HTR-8/SVneo (cell line): ENCODE measurements around the gene TPI1.
"Not testable (repeated sequence)": the region's sequence is repeated elsewhere in the genome, so short reads cannot be mapped to it uniquely, and the experiment has no call there.

Source experiments
- DNase-seq: peaks from one replicate; pipeline ENCODE4 v3.0.0; 2011; ENCODE audit warnings: low spot score, mixed read lengths; ENCODE audit not compliant: insufficient read length
- FAIRE-seq: peaks from 2 replicates; lab custom pipeline; 2011; peaks lifted over from hg19 to GRCh38; lab: Jason Lieb, UNC

Gene TPI1

DNA sequence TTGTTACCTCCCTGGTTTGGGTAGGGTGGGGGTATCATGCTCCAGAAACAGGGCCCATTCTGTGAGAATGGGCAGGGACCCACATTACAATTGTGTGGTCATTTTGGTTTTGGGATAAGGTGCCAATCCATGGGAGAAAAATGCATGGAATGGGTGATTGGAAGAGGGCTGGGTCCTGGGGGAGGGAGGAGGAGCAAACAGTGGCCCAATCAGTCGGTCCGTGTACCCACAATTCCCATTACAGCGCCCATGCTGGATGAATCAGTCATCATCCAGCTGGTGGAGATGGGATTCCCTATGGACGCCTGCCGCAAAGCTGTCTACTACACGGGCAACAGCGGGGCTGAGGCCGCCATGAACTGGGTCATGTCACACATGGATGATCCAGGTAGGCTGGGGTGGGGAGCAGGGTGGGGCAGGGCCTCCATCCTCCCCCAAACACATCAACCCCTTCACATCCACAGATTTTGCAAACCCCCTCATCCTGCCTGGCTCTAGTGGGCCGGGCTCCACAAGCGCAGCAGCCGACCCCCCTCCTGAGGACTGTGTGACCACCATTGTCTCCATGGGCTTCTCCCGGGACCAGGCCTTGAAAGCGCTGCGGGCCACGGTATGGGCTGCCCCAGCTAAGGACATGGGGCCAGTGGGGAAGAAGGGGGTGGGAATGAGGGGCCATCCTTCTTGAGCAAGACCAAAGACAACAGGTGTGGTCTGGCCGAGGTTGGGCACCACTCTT, 3.6 kb upstream of the TPI1 start:
- no peak for FAIRE-seq
- no peak for DNase-seq

DNA sequence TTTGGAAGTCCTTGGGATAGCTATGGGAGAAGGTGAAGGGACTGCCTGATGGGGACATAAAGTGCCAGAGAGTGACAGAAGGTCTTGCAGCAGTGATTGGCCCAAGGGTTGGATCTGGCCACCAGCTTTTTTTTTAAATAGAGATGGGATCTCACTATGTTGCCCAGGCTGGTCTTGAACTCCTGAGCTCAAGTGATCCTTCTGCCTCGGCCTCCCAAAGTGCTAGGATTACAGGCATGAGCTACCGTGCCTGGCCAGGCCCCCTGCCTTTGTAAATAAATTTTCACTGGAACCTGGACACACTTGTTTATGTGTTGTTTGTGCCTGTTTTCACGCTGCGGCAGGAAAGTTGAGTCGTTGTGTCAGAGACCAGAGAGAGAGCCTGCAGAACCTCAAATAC, 2.0 kb upstream of the TPI1 start:
- not testable (repeated sequence) for DNase-seq, FAIRE-seq

DNA sequence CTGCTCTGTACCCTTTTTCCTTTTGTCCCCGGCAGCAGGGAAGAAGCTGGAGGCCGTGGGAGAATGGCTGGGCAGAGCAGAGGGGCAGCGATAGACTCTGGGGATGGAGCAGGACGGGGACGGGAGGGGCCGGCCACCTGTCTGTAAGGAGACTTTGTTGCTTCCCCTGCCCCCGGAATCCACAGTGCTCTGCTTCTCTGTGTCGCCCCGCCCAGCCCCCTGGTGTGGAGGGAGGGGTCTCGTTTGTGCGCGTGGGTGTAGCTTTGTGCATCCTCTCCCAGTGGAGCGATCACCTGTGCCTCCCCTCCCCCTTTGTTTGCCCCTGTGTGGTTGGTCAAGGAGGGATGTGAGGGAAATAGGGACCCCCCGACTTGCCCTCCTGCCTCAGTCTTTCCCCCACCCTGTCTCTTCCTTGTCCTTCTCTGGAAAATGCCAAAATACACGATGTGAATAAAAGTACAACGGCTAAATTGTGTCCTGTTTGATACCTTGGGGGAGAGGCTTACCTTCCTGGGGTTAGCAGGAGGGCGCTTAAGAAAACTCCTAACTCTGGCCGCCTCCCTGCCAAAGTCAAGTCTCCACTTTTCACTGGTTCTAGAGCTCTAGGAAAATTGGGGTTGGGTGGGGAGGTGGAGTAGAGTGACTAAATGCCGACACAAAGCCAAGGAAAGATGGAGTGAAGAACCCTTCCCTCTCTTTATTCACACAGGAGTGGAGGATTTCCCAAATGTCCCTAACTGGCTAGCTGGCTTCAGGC, 990 bp upstream of the TPI1 start:
- DNase-seq (no peak), FAIRE-seq (peak; percentile 49)

DNA sequence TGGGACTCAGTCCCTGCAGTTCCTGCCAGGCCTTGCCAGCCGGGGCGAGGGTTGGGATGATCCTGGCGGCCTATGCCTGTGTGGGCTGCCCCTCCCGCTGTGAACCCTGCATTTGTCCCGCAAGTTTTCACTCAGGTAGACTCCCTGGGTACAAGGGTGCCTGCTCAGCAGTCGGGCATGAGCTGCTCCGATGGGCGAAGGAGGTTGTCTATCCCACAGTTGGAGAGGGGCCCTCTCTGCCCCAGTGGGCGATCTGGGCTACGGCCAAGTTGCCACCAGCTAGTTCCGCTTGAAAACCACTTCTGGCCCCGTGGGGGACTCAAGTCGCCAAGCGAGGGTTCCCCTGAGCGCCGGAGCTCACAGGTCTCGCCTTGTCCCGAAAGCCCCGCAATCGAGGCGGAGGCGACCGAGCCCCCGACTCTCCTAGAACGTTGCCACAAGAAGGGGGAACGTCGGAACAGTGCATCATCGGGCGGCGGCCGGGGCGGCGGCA, 365 bp upstream of the TPI1 start:
- DNase-seq: no peak
- FAIRE-seq: no peak

DNA sequence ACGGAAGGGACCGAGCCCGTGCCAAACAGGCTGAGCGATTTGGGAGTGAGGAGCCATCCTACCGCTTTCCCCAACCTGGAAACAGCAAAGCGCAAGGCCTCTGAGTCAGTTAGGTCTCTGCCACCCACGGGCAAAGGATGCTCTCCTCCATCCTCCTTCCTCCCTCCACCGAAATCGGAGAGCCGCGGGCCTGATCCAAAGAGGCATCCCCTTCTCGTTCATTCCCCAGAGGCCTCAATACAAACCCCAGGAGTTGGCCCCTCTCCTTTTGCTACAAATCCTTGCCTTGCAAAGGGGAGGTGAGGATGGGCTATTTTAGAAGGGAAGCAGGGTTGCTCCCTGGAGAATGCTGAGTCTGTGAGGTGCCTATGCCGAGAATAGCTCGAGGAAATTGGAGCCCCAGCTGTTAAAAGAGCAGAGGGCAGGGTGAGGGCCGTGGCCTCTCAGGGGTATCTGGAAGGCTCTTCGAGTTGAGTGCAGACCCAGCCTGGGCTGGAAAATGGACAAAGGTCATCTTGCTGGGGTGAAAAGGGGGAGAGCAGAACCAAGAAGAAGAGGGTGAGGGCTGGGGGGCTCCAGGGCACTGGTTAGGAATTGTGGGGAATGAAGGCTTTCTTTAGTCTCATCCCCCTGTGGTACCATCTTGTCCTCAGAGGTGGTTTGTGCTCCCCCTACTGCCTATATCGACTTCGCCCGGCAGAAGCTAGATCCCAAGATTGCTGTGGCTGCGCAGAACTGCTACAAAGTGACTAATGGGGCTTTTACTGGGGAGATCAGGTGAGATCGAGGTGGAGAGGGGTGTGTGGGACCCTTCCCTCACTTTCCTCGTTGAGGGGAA, 1.1 kb downstream of the TPI1 start:
- FAIRE-seq (peak; percentile 87), DNase-seq (no peak)

DNA sequence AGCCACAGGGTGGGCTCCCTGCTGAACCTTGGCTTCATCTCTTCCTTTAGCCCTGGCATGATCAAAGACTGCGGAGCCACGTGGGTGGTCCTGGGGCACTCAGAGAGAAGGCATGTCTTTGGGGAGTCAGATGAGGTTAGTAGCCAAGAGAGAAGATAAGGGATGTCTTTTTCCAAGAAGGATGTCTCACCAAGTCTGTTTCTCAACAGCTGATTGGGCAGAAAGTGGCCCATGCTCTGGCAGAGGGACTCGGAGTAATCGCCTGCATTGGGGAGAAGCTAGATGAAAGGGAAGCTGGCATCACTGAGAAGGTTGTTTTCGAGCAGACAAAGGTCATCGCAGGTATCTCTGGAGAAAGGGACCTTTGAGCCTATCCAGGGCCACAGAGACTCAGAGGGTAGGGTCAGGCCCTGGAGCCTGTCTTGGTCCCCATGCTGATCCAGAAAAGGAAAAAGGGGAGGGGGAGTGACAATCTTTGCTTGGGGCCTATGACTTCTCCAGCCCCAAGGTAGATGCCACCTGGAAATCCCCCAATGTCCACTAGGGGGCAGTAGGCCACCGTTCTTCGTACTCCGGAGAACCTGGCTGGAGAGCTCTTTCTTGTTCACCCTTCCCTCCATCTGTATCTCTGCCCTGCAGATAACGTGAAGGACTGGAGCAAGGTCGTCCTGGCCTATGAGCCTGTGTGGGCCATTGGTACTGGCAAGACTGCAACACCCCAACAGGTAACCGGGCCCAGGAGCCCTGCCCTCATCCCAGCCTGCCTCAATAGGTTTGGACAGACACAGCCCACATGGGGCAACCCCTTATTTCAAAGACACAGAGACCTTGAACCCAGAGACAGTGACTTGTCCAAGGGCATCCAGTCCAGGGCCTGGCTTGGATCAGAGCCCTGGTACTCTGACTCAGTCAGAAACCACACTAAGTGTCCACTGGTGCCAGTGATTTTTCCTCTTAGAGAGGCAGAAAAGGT, 2.0 kb downstream of the TPI1 start:
- peak; percentile 67 for FAIRE-seq
- DNase-seq: peak; percentile 83

DNA sequence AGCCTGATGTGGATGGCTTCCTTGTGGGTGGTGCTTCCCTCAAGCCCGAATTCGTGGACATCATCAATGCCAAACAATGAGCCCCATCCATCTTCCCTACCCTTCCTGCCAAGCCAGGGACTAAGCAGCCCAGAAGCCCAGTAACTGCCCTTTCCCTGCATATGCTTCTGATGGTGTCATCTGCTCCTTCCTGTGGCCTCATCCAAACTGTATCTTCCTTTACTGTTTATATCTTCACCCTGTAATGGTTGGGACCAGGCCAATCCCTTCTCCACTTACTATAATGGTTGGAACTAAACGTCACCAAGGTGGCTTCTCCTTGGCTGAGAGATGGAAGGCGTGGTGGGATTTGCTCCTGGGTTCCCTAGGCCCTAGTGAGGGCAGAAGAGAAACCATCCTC, 3.0 kb downstream of the TPI1 start:
- DNase-seq, FAIRE-seq: not testable (repeated sequence)

DNA sequence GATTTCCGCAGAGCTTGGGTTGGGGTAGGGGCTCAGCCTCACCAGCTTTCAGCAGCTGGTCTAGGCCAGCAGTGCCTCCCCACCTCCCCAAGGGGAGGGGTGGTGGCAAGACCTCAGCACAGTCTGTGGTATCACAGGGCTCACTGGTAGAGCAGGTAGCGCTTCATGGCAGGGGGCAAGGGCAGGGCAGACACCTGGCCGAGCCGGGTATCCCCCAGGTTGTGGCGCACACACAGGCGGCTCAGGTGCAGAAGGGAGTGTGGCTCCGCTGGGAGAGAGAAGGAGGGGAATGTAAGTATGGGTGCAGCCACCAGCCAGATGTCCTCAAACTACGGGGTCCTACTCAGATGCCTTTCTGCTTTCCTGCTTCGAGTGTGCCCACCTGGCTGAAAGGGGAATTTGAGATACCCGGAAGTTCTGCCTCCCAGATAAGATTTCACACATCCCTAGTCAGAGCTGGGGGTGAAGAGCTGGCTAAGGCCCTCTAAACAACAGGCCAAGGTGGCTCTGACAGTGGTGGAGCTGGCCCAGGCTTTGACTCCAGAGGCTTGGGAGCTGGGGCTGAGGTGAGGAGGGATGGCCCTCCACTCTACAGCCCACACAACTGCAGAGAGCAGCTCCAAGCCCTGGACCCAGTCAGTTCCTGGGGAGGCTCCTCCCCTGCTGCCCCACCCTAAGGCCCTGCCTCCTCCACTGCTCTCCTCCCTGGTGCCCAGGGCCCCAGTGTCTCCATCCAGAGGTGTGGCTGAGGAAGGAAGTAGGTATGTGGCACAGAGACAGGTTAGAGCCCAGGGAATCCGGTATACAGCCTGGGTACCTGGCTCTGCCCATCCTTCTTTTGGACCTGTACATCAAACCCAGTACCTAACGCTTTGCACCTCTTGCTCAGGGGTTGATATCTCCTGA, 4.0 kb downstream of the TPI1 start:
- DNase-seq: no peak
- FAIRE-seq: no peak

DNA sequence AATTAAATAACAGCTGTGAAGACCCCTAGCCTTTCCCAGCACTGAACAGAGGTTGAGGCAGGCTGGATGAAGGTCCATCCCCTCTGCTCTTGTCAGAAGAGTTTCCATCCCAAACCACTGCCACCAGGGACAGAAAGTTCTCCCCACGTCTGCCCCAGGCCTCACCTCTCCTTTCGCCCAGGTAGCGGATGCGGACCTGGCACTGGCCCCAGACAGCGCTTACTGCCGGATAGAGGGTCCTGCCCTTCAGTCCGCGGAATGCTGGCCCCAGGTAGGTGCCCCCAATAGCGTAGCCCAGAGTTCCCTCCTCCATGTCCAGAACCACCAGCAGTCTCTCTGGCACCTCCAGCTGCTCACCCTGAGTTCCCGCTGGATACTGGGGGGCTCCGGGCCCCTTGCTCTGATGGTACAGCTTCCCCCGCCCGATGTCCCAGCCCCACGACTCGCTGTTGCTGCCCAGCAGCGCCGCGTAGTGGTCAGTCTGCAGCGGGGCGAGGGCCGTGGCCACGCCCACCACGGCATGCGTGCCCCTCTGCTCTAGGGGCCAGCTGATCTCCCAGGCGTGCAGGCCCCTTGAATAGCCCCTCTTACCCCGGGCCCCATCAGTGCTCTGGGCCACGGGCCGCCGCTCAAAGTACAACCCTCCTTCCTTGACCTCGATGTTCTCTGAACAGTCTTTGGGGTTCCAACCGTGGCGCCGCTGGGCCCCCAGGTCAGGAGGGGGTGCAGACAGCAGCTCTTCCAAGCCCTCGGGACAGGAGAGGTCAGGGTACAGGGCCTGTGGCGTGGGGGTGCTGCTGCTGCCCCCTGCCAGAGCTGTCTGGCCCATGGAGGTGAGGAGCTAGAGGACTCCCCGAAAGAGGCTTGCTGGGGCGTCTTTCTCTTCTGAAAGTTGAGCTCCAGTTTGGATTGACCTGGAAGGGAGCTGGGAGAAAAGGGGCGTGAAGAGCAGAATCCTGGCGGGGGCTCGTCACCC, 5.0 kb downstream of the TPI1 start:
- FAIRE-seq (peak; percentile 99), DNase-seq (peak; percentile 93)

DNA sequence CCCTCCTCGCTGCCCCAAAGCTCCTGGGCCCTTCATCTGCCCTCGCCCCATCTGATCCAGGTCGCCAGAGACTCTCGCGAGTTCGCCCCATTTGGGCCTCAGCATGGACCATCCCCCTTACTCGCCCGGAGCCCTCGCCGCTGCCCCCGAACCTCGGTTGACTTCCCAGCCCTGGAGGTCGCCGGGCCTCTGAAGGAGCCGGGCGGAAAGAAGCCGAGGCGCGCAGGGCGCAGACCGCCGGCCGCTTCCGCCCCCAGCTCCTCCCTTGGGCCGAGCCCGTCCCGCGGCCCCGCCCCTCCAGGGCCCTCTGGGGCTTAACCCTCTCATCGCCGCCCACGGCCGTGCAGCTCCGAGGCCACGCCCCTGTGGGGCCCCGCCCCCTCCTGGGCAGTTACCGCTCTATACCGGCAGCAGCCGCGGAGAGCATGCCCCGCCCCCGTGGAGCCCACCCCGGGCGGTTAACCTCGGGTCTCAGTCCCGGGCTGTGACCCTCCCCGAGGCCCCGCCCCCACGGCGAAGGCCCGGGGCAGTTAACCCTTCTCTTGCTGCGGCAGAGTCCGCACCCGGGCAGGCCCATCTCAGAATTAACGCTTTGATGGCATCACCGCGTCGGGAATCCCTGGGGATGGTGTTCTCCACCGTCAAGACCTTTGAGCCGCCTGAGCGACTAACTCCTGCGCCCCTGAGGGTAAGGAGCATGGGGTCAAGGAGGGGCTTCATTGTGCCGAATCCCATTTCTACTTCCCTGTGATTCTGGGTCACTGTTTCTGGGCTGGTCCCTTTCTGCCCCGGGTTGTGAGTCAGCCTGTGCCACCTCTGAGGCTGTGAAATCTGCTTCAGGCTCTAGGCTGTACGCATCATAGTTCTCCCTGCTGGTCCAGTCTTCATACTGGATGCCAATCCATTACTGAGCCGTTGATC, 6.0 kb downstream of the TPI1 start, which contains the start of gene SPSB2:
SPSB2 (minus strand) TSS at position 210 of the 921 bp plus-strand sequence. CDS start 402 bp downstream, outside the sequence.
- DNase-seq: peak; percentile 95
- FAIRE-seq: peak; percentile 97

DNA sequence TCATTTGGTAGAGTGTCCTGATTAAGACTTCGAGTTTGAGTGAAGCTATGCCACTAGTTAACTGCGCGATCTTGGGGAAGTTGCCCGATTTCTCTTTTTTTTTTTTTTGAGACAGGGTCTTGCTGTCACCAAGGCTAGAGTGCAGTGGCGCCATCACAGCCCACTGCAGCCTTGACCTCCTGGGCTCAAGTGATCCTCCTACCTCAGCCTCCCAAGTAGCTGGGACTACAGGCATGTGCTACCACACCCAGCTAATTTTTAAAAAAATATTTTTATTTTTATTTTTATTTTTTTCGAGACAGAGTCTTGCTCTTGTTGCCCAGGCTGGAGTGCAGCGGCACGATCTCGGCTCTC, 6.7 kb downstream of the TPI1 start:
- FAIRE-seq, DNase-seq: not testable (repeated sequence)

DNA sequence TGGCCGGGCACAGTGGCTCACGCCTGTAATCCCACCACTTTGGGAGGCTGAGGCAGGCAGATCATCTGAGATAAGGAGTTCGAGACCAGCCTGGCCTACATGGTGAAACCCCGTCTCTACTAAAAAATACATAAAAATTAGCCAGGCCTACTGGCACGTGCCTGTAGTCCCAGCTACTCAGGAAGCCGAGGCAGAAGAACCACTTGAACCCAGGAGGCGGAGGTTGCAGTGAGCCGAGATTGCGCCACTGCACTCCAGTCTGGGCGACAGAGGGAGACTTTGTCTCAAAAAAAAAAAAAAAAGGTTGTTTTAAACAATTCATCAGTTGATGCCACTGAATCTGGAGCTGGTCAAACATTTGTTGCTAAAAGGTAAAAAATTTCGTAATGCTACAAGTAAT, 12.5 kb downstream of the TPI1 start:
- not testable (repeated sequence) for FAIRE-seq, DNase-seq

DNA sequence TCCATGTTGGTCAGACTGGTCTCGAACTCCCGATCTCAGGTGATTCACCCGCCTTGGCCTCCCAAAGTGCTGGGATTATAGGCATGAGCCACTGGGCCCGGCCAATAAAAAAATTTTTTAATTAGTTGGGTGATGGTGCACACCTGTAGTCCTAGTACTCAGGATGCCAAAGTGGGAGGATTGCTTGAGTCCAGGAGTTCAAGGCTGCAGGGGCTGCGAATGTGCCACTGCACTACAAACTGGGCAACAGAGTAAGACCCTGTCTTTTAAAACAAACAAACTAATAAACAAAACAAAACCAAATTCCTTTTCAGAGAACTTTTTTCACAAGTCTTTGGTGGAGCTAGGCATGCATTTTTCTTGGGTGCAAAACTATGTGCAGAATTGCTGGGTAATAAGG, 15.9 kb downstream of the TPI1 start:
- DNase-seq (no peak), FAIRE-seq (no peak)

DNA sequence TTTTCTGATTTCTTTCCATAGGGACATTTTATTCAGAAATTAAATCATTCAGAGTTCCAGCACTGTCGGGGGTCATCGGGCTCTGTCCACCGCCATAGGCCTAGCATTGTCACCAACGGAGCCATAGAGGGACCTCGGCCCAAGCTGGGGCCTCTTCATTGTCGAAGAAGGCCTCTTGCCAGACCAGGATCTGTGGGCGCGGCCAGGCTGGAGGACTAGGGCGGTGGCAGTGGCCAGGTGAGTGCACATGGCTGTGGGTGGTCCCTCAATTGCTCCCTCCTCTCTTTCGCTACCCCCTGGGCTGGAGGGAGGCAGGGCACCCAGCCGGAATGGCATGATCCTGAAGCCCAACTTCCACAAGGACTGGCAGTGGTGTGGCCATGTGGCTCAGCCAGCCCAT, 16.4 kb downstream of the TPI1 start:
- FAIRE-seq (no peak), DNase-seq (no peak)

DNA sequence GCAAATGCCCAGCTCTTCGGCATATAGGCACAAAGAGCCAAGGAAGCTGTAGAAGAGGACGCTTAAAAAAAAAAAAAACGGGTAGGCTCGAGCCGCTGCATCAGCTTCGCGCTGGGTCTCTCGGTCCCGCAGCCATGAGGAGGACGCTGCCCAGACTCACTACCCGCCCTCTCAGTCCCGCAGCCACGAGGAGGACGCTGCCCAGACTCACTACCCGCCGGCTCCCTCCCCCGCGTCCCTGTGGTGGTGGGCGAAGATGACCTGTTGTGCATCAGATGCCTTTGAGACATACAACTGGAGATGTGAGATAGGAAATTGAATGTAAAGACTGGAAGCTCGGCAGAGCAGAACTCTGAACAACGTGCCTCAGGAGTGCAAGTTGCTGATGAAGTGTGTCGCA, 17.2 kb downstream of the TPI1 start:
- DNase-seq (no peak), FAIRE-seq (no peak)
